ENCODE measurements around the gene SMYD3.

The SMYD3 gene

GRCh38 chr1:246213036-246213435 lies 294.0 kb downstream of the SMYD3 start:
- Histone ChIP-seq H3K4me3 (ENCODE audit: low read length, poor library complexity, severe bottlenecking) (no peak overlapping the region), H3K79me2 (ENCODE audit: insufficient read depth, low read length) (no peaks in the 10 kb centered on the region), H3K9me3 (ENCODE audit: insufficient read depth, low read depth, low read length) (no peaks in the 10 kb centered on the region), H3K36me3 (ENCODE audit: insufficient read depth, low read length) (no peaks in the 10 kb centered on the region), H2AFZ (ENCODE audit: low read length) (no peak overlapping the region), H3K27me3 (ENCODE audit: insufficient read depth, low read length, poor library complexity, severe bottlenecking) (no peaks in the 10 kb centered on the region), H3K4me2 (ENCODE audit: low read depth, low read length, poor library complexity, severe bottlenecking) (peak overlapping the region; percentile 44), H4K20me1 (ENCODE audit: insufficient read depth, low read length, poor library complexity, severe bottlenecking) (no peaks in the 10 kb centered on the region), H3F3A (ENCODE audit: low read depth) (no peaks in the 10 kb centered on the region), H3K4me1 (ENCODE audit: insufficient read depth, low read length, poor library complexity, severe bottlenecking) (peaks cover 33% of the 10 kb centered on the region), H3K9ac (ENCODE audit: low read depth, low read length, poor library complexity, severe bottlenecking) (no peak overlapping the region), H3K9me2 (replicated peaks; ENCODE audit: low read depth, low read length) (no peaks in the 10 kb centered on the region)
- TF ChIP-seq CTCF (conservative IDR thresholded peaks at IDR 0.05; ENCODE audit: low read length) (no peak), EZH2phosphoT487 (IDR thresholded peaks at IDR 0.05; ENCODE audit: borderline replicate concordance) (no peak)

- Histone ChIP-seq H2AFZ (ENCODE audit: low read length) (no peak overlapping the region), H3K9ac (ENCODE audit: low read depth, low read length, poor library complexity, severe bottlenecking) (no peak overlapping the region), H3K79me2 (ENCODE audit: insufficient read depth, low read length) (no peaks in the 10 kb centered on the region), H3K4me1 (ENCODE audit: insufficient read depth, low read length, poor library complexity, severe bottlenecking) (peaks cover 29% of the 10 kb centered on the region), H3F3A (ENCODE audit: low read depth) (no peaks in the 10 kb centered on the region), H3K4me3 (ENCODE audit: low read length, poor library complexity, severe bottlenecking) (no peak overlapping the region), H3K9me2 (replicated peaks; ENCODE audit: low read depth, low read length) (no peaks in the 10 kb centered on the region), H3K4me2 (ENCODE audit: low read depth, low read length, poor library complexity, severe bottlenecking) (no peak overlapping the region), H3K9me3 (ENCODE audit: insufficient read depth, low read depth, low read length) (no peaks in the 10 kb centered on the region), H3K27me3 (ENCODE audit: insufficient read depth, low read length, poor library complexity, severe bottlenecking) (no peaks in the 10 kb centered on the region), H3K36me3 (ENCODE audit: insufficient read depth, low read length) (no peaks in the 10 kb centered on the region), H4K20me1 (ENCODE audit: insufficient read depth, low read length, poor library complexity, severe bottlenecking) (no peaks in the 10 kb centered on the region)
- TF ChIP-seq CTCF (conservative IDR thresholded peaks at IDR 0.05; ENCODE audit: low read length) (no peak), EZH2phosphoT487 (IDR thresholded peaks at IDR 0.05; ENCODE audit: borderline replicate concordance) (no peak)
These were observed 295.1 kb downstream of the SMYD3 start for GRCh38 chr1:246212013-246212412.

- H2AFZ ChIP-seq (ENCODE audit: low read length) = no peak overlapping the region
- no peaks in the 10 kb centered on the region for H3K36me3 ChIP-seq (ENCODE audit: insufficient read depth, low read length)
- no peak overlapping the region for H3K4me3 ChIP-seq (ENCODE audit: low read length, poor library complexity, severe bottlenecking)
- H4K20me1 ChIP-seq (ENCODE audit: insufficient read depth, low read length, poor library complexity, severe bottlenecking) = no peaks in the 10 kb centered on the region
- no peaks in the 10 kb centered on the region for H3K27me3 ChIP-seq (ENCODE audit: insufficient read depth, low read length, poor library complexity, severe bottlenecking)
- no peak overlapping the region for H3K4me2 ChIP-seq (ENCODE audit: low read depth, low read length, poor library complexity, severe bottlenecking)
- H3K9me2 ChIP-seq (replicated peaks; ENCODE audit: low read depth, low read length) = no peaks in the 10 kb centered on the region
- TF ChIP-seq EZH2phosphoT487 (IDR thresholded peaks at IDR 0.05; ENCODE audit: borderline replicate concordance) = no peak
- no peak for TF ChIP-seq CTCF (conservative IDR thresholded peaks at IDR 0.05; ENCODE audit: low read length)
- H3K9ac ChIP-seq (ENCODE audit: low read depth, low read length, poor library complexity, severe bottlenecking) = no peak overlapping the region
- no peaks in the 10 kb centered on the region for H3K9me3 ChIP-seq (ENCODE audit: insufficient read depth, low read depth, low read length)
- peaks cover 28% of the 10 kb centered on the region for H3K4me1 ChIP-seq (ENCODE audit: insufficient read depth, low read length, poor library complexity, severe bottlenecking)
- no peaks in the 10 kb centered on the region for H3K79me2 ChIP-seq (ENCODE audit: insufficient read depth, low read length)
- H3F3A ChIP-seq (ENCODE audit: low read depth) = no peaks in the 10 kb centered on the region
These were observed 296.3 kb downstream of the SMYD3 start for GRCh38 chr1:246210756-246211155.

Measured in Loucy (cell line).